ENCODE data around the gene MYO1G.

Gene MYO1G

GRCh38 chr7:44976040-44976745 is 2.6 kb downstream of the MYO1G start:
- Histone ChIP-seq H2BK12ac (ENCODE audit: low read length in 2 of 2) (no peak overlapping the region), H2BK15ac (ENCODE audit: low read depth, poor library complexity, severe bottlenecking) (no peak overlapping the region), H2BK120ac (ENCODE audit: low read depth, low read length) (no peak overlapping the region), H3K4ac (ENCODE audit: low read depth in 1 of 2, low read length in 2 of 2) (no peak overlapping the region), H3K14ac (ENCODE audit: low read length in 2 of 2) (no peak overlapping the region), H3K9me3 (ENCODE audit: control insufficient read depth, low read length) (no peaks in the 10 kb centered on the region), H3K4me3 (ENCODE audit: insufficient read depth in 1 of 2, low read depth in 1 of 2, low read length in 2 of 2) (no peak overlapping the region), H3K23ac (ENCODE audit: low read length in 2 of 2) (no peak overlapping the region), H3K9ac (ENCODE audit: low read length) (no peak overlapping the region), H3K18ac (ENCODE audit: low read depth in 1 of 2, low read length in 2 of 2) (no peak overlapping the region), H3K79me1 (replicated peaks; ENCODE audit: low read length, poor library complexity, severe bottlenecking) (no peaks in the 10 kb centered on the region), H3K4me1 (ENCODE audit: control insufficient read depth, insufficient read depth, low read depth, low read length) (peaks cover 8% of the 10 kb centered on the region), H2BK5ac (ENCODE audit: low read depth, low read length, poor library complexity, severe bottlenecking) (no peak overlapping the region), H3K36me3 (ENCODE audit: control insufficient read depth in 1 of 2, insufficient read depth in 2 of 2, low read depth in 1 of 2, low read length in 2 of 2) (peaks cover 11 to 38% of the 10 kb centered on the region in 2 experiments), H4K91ac (ENCODE audit: low read length) (no peak overlapping the region), H2AK5ac (ENCODE audit: low read length, severe bottlenecking) (no peak overlapping the region), H3K27ac (ENCODE audit: low read length, poor library complexity, severe bottlenecking) (no peak overlapping the region), H3K4me2 (ENCODE audit: low read length, poor library complexity, severe bottlenecking) (no peak overlapping the region), H2AFZ (ENCODE audit: low read depth, low read length) (no peak overlapping the region), H4K8ac (ENCODE audit: low read length) (no peak overlapping the region), H3K27me3 (ENCODE audit: control insufficient read depth in 1 of 2, insufficient read depth in 1 of 2, low read length in 2 of 2) (peaks cover 5 to 10% of the 10 kb centered on the region in 2 experiments)
- 99% methylated on average over 6 of the region's 6 CpGs for WGBS
- no peak for DNase-seq

- Histone ChIP-seq H4K8ac (ENCODE audit: low read length) (no peak overlapping the region), H2BK5ac (ENCODE audit: low read depth, low read length, poor library complexity, severe bottlenecking) (no peak overlapping the region), H2BK12ac (ENCODE audit: low read length in 2 of 2) (no peak overlapping the region), H4K91ac (ENCODE audit: low read length) (no peak overlapping the region), H2BK120ac (ENCODE audit: low read depth, low read length) (no peak overlapping the region), H3K4me3 (ENCODE audit: insufficient read depth in 1 of 2, low read depth in 1 of 2, low read length in 2 of 2) (no peak overlapping the region), H3K27me3 (ENCODE audit: control insufficient read depth in 1 of 2, insufficient read depth in 1 of 2, low read length in 2 of 2) (peaks cover 7 to 10% of the 10 kb centered on the region in 2 experiments), H3K9me3 (ENCODE audit: control insufficient read depth, low read length) (no peaks in the 10 kb centered on the region), H3K4me2 (ENCODE audit: low read length, poor library complexity, severe bottlenecking) (no peak overlapping the region), H3K9ac (ENCODE audit: low read length) (no peak overlapping the region), H3K4ac (ENCODE audit: low read depth in 1 of 2, low read length in 2 of 2) (no peak overlapping the region), H2AFZ (ENCODE audit: low read depth, low read length) (no peak overlapping the region), H3K4me1 (ENCODE audit: control insufficient read depth, insufficient read depth, low read depth, low read length) (peaks cover 3% of the 10 kb centered on the region), H2BK15ac (ENCODE audit: low read depth, poor library complexity, severe bottlenecking) (no peak overlapping the region), H2AK5ac (ENCODE audit: low read length, severe bottlenecking) (no peak overlapping the region), H3K79me1 (replicated peaks; ENCODE audit: low read length, poor library complexity, severe bottlenecking) (no peaks in the 10 kb centered on the region), H3K23ac (ENCODE audit: low read length in 2 of 2) (no peak overlapping the region), H3K27ac (ENCODE audit: low read length, poor library complexity, severe bottlenecking) (no peak overlapping the region), H3K18ac (ENCODE audit: low read depth in 1 of 2, low read length in 2 of 2) (no peak overlapping the region), H3K14ac (ENCODE audit: low read length in 2 of 2) (no peak overlapping the region), H3K36me3 (ENCODE audit: control insufficient read depth in 1 of 2, insufficient read depth in 2 of 2, low read depth in 1 of 2, low read length in 2 of 2) (peaks cover 7 to 38% of the 10 kb centered on the region in 2 experiments)
- 95% methylated on average over 12 of the region's 12 CpGs for WGBS
- DNase-seq: no peak
These were observed 3.3 kb downstream of the MYO1G start for GRCh38 chr7:44975331-44976039.

GRCh38 chr7:44974549-44974948 is 4.3 kb downstream of the MYO1G start:
- H3K4me1 ChIP-seq (ENCODE audit: control insufficient read depth, insufficient read depth, low read depth, low read length): peaks cover 3% of the 10 kb centered on the region
- H3K9ac ChIP-seq (ENCODE audit: low read length): no peak overlapping the region
- H3K18ac ChIP-seq (ENCODE audit: low read depth in 1 of 2, low read length in 2 of 2): no peak overlapping the region
- no peak overlapping the region for H3K14ac ChIP-seq (ENCODE audit: low read length in 2 of 2)
- WGBS: 89% methylated on average over 7 of the region's 7 CpGs
- DNase-seq: no peak
- no peak overlapping the region for H2AFZ ChIP-seq (ENCODE audit: low read depth, low read length)
- no peak overlapping the region for H3K27ac ChIP-seq (ENCODE audit: low read length, poor library complexity, severe bottlenecking)
- H2BK15ac ChIP-seq (ENCODE audit: low read depth, poor library complexity, severe bottlenecking): no peak overlapping the region
- H3K36me3 ChIP-seq (ENCODE audit: control insufficient read depth in 1 of 2, insufficient read depth in 2 of 2, low read depth in 1 of 2, low read length in 2 of 2): peaks cover 7 to 35% of the 10 kb centered on the region in 2 experiments
- H3K23ac ChIP-seq (ENCODE audit: low read length in 2 of 2): no peak overlapping the region
- no peak overlapping the region for H3K4me2 ChIP-seq (ENCODE audit: low read length, poor library complexity, severe bottlenecking)
- no peak overlapping the region for H2BK5ac ChIP-seq (ENCODE audit: low read depth, low read length, poor library complexity, severe bottlenecking)
- H2AK5ac ChIP-seq (ENCODE audit: low read length, severe bottlenecking): no peak overlapping the region
- no peak overlapping the region for H2BK12ac ChIP-seq (ENCODE audit: low read length in 2 of 2)
- H4K8ac ChIP-seq (ENCODE audit: low read length): no peak overlapping the region
- no peaks in the 10 kb centered on the region for H3K9me3 ChIP-seq (ENCODE audit: control insufficient read depth, low read length)
- no peaks in the 10 kb centered on the region for H3K79me1 ChIP-seq (replicated peaks; ENCODE audit: low read length, poor library complexity, severe bottlenecking)
- H4K91ac ChIP-seq (ENCODE audit: low read length): no peak overlapping the region
- no peak overlapping the region for H3K4me3 ChIP-seq (ENCODE audit: insufficient read depth in 1 of 2, low read depth in 1 of 2, low read length in 2 of 2)
- H3K27me3 ChIP-seq (ENCODE audit: control insufficient read depth in 1 of 2, insufficient read depth in 1 of 2, low read length in 2 of 2): peaks cover 10 to 12% of the 10 kb centered on the region in 2 experiments
- no peak overlapping the region for H2BK120ac ChIP-seq (ENCODE audit: low read depth, low read length)
- H3K4ac ChIP-seq (ENCODE audit: low read depth in 1 of 2, low read length in 2 of 2): no peak overlapping the region

- H3K23ac ChIP-seq (ENCODE audit: low read length in 2 of 2): no peak overlapping the region
- no peak overlapping the region for H4K91ac ChIP-seq (ENCODE audit: low read length)
- no peak overlapping the region for H3K4me2 ChIP-seq (ENCODE audit: low read length, poor library complexity, severe bottlenecking)
- no peak overlapping the region for H2BK120ac ChIP-seq (ENCODE audit: low read depth, low read length)
- peak; percentile 26 for DNase-seq
- peaks cover 10 to 15% of the 10 kb centered on the region in 2 experiments for H3K27me3 ChIP-seq (ENCODE audit: control insufficient read depth in 1 of 2, insufficient read depth in 1 of 2, low read length in 2 of 2)
- H3K9me3 ChIP-seq (ENCODE audit: control insufficient read depth, low read length): no peaks in the 10 kb centered on the region
- peaks cover 3% of the 10 kb centered on the region for H3K4me1 ChIP-seq (ENCODE audit: control insufficient read depth, insufficient read depth, low read depth, low read length)
- no peak overlapping the region for H2BK5ac ChIP-seq (ENCODE audit: low read depth, low read length, poor library complexity, severe bottlenecking)
- no peak overlapping the region for H3K14ac ChIP-seq (ENCODE audit: low read length in 2 of 2)
- H2BK15ac ChIP-seq (ENCODE audit: low read depth, poor library complexity, severe bottlenecking): no peak overlapping the region
- H3K18ac ChIP-seq (ENCODE audit: low read depth in 1 of 2, low read length in 2 of 2): no peak overlapping the region
- no peaks in the 10 kb centered on the region for H3K79me1 ChIP-seq (replicated peaks; ENCODE audit: low read length, poor library complexity, severe bottlenecking)
- no peak overlapping the region for H2AK5ac ChIP-seq (ENCODE audit: low read length, severe bottlenecking)
- no peak overlapping the region for H3K4me3 ChIP-seq (ENCODE audit: insufficient read depth in 1 of 2, low read depth in 1 of 2, low read length in 2 of 2)
- H3K9ac ChIP-seq (ENCODE audit: low read length): no peak overlapping the region
- no peak overlapping the region for H4K8ac ChIP-seq (ENCODE audit: low read length)
- H2AFZ ChIP-seq (ENCODE audit: low read depth, low read length): no peak overlapping the region
- H2BK12ac ChIP-seq (ENCODE audit: low read length in 2 of 2): no peak overlapping the region
- WGBS: 87% methylated on average over 9 of the region's 10 CpGs
- no peak overlapping the region for H3K27ac ChIP-seq (ENCODE audit: low read length, poor library complexity, severe bottlenecking)
- H3K4ac ChIP-seq (ENCODE audit: low read depth in 1 of 2, low read length in 2 of 2): no peak overlapping the region
- H3K36me3 ChIP-seq (ENCODE audit: control insufficient read depth in 1 of 2, insufficient read depth in 2 of 2, low read depth in 1 of 2, low read length in 2 of 2): peaks cover 7 to 31% of the 10 kb centered on the region in 2 experiments
These were observed 5.0 kb downstream of the MYO1G start for GRCh38 chr7:44973610-44974401.

All from mesenchymal stem cell (in vitro differentiated cells and primary cell).